Measurements from ENCODE around the gene FGF12. TPM values are rescaled to one million over a fixed set of nuclear protein-coding genes. Genes with fewer than 3 reads are reported as not detected.
"Not testable (repeated sequence)": the region's sequence is repeated elsewhere in the genome, so short reads cannot be mapped to it uniquely, and the experiment has no call there.

The FGF12 gene
- total RNA-seq (ENCODE audit: insufficient read depth, low replicate concordance), result 7.0 TPM

DNA sequence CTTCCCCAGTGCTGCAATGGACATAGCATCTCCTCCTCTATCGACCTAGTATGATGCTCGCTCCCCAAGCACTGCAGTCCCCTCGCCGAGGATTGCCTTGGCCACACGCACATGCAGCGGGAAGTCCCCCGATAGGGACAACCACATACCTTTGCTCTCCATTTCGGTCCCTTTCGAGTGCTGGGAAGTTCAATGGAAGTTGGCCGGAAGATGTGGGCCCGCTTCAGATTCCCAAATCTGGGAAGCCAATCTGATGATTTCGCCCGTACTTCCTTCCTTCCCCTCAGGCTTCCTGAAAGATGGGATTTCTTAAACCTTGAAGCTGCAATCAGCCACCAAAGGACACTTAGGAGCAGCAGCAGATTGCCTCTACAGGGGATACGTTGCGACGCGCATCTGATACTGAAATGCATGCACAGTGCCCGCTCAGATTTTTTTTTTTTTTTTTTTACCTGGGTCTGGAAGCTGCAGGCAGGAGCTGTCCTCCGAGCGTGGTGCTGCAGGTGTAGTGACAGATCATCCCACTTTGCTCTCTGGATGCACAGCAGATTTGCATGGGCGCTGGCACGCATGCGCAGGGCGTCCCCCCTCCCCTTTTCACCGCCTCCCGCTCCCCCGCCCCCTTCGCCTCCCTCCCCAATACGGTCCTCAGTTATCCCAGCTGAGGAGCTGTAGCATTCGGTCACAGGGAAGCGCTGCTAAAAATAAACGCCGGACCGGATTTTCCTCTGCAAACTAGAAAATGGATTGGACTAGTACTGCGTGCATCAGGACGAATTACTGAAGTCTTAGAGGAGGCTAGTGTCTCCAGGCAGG is at the start of gene FGF12:
Gene FGF12, minus strand, starts transcription at position 510 of the 816 bp plus-strand sequence.
- peak; percentile 71 for DNase-seq (ENCODE audit: low spot score)

DNA sequence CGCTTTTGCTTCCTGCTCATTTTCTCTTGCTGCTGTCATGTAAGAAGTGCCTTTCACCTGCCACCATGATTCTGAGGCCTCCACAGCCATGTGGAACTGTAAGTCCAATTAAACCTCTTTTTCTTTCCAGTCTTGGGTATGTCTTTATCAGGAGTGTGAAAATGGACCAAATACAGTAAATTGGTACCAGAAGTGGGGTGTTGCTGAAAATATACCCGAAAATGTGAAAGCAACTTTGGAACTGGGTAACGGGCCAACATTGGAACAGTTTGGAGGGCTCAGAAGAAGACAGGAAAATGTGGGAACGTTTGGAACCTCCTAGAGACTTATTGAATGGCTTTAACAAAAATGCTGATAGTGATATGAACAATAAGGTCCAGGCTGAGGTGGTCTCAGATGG is 47.0 kb upstream of the FGF12 start:
- not testable (repeated sequence) for DNase-seq (ENCODE audit: low spot score)

DNA sequence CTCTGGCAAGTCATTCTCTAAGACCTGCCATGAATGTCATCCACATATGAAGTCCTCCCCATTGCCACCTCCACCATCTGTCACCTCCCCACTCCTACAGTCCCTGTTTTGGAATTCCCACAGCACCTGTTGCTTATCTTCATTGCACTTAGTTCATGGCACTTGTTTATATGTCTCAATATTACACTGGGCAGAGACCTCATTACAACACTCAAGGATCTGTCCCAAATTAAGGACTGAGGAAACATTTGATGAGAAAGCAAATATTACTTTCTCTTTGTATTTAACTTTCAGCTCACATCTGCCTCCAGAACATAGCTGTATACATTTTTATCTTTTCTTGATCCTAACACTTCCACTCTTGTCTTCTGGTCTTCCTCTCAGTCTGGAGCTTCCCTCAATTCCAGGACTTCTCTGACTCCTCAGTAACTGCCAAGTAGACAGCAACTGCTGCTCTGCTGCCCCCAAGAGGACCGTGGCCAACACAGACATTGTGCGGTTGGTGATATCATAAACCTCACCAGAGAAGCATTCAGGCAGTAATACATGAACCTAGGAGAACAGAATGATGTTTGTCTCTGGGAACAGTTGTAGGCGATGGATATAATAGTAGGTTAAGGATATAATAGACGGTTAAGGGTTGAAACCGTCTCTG is 45.0 kb upstream of the FGF12 start:
- DNase-seq (ENCODE audit: low spot score), result peak; percentile 11

DNA sequence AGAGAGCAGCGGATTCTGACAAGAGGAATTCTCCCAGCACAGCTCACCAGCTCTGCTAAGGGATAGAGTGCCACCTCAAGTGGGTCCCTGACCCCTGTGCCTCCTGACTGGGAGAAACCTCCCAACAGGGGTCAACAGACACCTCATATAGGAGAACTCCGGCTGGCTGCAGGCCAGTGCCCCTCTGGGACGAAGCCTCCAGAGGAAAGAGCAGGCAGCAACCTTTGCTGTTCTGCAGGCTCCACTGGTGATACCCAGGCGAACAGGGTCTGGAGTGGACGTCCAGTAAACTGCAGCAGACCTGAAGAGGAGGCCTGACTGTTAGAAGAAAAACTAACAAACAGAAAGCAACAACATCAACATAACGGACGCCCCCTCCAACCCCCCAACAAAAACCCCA is 31.3 kb upstream of the FGF12 start:
- no peak for DNase-seq (ENCODE audit: low spot score)

DNA sequence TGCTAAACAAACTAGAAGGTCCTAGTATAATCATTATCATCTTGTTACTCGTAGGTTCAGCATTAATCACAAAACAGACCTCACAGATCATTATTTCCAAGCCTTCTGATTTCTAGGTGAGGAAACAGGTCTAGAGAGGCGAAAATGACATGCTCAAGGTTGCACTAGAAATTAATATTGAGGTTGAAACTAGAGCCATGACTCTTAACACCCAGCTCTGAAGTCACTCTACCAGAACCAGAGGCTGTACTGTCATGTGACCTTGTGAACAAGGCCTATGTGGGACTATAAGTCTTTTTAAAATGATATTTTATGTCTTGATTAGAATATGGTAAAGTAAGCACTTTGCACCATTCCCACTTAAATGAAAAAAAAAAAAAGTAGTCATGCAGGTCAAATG is 23.8 kb upstream of the FGF12 start:
- DNase-seq (ENCODE audit: low spot score), result no peak

DNA sequence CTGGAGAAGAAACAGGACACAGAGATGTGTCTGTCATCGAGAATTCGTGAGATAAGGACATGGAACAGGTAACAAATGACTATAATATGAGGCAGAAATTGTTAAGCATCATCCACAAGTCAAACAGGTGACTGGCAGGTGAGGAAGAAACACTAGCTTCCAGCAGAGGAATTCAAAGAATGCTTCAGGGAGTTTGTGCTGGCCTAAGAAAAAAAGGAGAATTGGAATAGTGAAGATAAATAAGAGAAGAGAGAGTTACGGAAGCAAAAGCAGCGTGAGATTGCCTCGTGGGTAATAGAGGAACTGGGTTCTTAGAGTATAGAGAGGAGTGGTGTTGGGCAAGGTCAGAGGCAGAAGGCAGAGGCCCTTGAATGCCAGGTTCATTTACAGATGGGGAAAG is 22.9 kb upstream of the FGF12 start:
- DNase-seq (ENCODE audit: low spot score), result no peak

DNA sequence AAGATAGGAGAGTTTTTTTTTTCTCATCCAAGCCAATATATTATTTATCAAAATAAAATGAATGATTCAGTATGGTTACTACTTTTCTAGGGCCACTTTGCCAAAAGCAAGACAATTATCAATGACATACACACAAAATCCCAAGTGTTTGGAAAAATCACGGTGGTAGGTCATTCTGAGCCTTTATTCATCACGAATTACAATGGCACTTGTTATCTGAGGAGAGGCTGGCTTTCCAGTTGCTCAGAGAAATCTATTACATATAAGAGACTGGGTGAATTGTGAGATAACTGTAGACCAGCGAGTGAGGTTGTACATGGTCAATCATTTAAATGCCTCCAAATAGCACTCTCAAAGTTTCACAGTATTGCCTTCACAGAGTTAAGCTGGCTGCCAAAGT is 20.4 kb upstream of the FGF12 start:
- DNase-seq (ENCODE audit: low spot score), result no peak

DNA sequence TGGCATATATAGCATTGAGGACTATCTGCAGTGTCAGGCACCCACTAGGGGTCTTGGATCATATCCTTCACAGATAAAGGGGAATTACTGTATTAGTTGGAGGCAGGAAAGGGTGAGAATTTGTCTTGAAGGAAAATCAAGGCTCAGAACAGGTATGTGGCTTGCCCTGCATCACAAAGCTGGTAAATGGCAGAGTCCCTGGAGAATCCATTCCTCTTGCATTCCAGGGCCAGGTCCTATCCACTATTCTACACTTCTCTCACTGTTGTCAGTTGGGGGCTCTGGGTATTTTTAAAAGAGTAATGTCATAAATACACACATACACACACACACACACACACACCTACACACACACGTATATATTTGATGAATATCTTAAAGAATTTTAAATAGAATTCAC is 19.8 kb upstream of the FGF12 start:
- no peak for DNase-seq (ENCODE audit: low spot score)

DNA sequence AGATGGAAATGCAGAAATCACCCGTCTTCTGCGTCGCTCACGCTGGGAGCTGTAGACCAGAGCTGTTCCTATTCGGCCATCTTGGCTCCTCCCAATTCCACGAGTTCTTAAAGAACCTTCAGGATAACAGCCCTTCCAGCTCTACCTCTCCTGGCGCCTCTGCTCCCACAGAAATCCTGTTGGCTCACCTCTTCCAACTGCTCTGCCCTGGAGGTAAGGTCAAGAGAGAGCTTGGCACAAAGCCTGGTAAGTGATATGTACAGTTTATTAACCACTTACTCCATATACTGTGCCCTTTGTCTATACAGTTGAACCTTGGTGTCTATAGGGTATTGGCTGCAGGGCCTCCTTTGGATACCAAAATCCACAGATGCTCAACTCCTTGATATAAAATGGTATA is 17.8 kb upstream of the FGF12 start:
- DNase-seq (ENCODE audit: low spot score), result no peak

DNA sequence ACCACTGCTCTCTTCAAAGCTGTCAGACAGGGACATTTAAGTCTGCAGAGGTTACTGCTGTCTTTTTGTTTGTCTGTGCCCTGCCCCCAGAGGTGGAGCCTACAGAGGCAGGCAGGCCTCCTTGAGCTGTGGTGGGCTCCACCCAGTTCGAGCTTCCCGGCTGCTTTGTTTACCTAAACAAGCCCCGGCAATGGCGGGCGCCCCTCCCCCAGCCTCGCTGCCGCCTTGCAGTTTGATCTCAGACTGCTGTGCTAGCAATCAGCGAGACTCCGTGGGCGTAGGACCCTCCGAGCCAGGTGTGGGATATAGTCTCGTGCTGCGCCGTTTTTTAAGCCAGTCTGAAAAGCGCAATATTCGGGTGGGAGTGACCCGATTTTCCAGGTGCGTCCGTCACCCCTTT is 17.3 kb upstream of the FGF12 start:
- DNase-seq (ENCODE audit: low spot score), result not testable (repeated sequence)

DNA sequence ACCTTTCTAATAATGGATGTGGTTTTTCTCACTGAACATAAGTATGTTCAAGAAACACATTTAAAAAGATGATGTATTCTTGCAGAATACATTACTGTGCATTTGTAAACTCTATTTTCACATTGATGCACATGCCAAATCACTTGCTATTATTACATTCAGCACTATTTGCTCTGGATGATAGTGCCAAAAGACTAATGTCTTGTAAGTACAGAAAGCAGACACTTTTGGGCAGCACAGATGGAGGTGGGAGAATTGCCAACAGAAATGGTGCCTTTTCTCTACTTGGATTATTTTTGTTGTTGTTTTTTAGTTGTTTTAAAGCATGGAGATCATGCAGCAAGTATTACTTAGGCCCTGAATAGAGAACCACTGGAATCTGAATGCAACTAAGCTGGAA is 10.2 kb upstream of the FGF12 start:
- DNase-seq (ENCODE audit: low spot score), result no peak

DNA sequence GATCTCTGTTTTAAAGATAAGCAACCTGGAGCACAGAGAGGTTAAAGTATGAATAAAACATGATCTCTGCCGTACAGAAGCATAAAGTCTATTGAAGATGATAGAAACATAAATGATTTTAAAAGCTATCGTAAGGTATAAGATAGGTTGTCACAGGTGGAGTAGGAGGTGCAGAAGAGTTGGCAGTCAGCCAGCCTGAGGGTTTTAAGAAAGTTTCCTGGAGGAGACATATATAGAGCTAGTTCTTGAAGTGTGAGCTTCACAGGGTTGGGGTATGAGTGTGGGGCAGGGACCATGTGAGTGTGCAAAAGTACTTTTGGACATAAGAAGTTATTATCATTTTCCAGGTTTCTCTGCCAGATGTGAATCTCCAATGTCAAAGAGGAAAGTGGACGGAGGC is 3.9 kb upstream of the FGF12 start:
- no peak for DNase-seq (ENCODE audit: low spot score)

DNA sequence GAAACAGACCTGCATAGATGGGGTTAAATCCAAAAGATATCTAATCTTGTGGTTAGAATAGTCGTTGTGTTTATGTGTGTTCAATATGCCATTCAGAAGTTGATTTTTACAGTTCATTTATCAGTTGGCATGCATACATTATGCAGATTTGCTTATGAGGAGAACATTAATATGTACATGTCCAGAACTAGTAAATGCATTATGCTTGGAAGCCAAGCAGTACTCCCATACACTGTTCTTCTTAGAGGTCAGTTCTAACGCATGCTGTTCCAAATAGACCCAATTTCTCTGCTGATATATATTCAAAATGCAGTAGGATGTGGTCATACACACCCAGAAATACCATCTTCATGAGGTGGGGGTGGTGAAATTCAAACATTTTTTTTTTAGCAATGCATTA is 956 bp downstream of the FGF12 start:
- no peak for DNase-seq (ENCODE audit: low spot score)

DNA sequence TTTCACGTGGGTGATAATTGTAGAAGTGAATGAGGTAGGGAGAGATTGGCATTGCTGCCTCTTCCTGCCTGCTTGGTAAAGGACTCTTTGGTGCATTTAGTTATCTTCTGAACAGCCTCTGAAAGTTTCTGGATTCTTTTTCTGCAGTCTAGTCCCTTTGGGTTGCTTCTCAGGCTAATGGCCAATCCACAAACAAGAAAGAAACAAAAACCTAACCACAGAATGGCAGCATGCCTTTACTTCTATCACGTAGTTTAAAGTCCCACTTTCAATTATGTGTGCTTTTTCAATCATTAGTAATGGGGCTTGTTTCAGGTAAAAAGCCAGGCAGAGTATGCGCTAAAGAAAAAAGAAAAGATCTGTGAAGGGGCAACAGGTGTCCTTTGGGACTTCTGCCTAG is 7.4 kb downstream of the FGF12 start:
- no peak for DNase-seq (ENCODE audit: low spot score)

DNA sequence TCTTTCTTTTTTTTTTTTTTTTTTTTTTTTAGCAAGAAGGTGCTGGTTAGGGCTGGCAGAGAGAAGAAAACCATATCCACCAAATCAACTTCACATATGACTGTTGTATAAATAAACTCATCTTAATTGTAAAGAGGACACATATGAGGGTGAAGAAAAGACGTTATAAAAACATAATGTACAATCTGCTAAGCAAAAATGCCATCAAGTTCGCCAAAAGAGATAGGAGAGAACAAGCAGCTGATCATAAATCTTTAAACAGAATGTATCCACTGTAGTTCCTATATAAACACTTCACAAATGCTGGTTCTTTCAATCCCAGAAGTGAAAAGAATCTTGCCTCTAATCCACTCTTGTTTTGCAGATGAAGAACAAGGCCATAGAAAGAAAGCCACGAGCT is 9.2 kb downstream of the FGF12 start:
- DNase-seq (ENCODE audit: low spot score), result no peak

DNA sequence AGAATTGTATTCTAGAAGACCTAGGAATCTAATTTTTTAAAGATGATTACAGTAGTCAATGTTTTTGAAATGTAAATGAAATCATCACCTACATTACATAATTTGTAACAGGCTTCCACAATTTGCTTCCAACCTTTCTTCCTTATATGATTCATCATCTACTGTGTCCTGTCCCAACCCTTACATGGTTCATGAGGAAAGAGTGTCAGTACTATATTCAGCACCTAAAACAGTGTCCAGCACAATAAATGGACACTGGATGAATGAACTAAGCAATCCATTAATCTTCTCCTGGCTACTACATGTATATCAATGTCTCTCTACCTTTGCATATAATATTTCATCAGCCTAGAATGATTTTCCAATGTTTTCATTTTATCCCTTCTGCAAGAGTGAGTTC is 12.2 kb downstream of the FGF12 start:
- DNase-seq (ENCODE audit: low spot score), result no peak

DNA sequence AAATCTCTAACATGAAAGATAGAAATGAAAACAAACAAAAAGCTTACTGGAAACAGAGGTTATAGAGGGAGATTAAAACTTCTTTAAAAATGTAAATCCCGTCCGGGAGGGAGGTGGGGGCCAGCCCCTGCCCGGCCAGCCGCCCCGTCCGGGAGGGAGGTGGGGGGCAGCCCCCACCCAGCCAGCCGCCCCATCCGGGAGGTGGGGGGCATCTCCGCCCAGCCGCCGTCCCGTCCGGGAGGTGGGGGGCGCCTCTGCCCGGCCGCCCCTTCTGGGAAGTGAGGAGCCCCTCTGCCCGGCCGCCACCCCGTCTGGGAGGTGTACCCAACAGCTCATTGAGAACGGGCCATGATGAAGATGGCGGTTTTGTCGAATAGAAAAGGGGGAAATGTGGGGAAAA is 16.2 kb downstream of the FGF12 start:
- not testable (repeated sequence) for DNase-seq (ENCODE audit: low spot score)

DNA sequence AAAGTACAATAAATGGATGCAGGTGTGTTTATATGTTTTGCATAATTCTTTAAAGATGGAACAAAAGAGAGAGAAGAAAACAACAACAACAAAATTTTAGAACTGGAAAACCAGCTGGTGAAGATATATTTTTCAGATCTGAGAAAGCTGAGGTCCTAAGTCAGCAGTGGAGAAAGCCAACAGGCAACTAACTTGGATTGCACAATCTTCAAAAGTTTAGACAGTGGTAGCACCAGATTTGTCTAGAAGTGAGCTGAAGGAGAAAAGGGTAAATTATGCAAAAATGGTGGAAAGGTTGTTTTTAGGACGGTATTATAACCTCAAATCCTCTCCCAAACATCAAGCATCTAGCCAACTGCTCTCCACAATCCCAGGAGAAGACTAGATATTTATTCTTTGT is 17.0 kb downstream of the FGF12 start:
- no peak for DNase-seq (ENCODE audit: low spot score)

DNA sequence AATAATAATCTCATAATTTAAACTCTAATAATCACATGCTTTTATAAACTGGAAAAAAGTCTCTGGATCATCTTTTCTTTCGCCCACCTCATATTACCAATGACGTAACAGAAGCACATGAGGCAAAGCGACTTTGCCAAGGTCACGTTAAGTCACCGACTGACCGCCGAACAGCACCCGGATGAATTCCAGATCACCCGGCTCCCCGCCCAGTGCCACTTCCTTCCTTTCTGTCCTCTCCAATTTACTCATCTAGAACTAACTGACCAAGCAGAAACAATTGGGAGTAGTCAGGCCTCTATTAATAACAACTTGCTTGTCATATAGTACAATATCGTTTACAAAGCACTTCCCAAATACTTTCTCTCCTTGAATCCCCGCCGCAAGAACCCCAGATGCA is 21.1 kb downstream of the FGF12 start:
- no peak for DNase-seq (ENCODE audit: low spot score)

DNA sequence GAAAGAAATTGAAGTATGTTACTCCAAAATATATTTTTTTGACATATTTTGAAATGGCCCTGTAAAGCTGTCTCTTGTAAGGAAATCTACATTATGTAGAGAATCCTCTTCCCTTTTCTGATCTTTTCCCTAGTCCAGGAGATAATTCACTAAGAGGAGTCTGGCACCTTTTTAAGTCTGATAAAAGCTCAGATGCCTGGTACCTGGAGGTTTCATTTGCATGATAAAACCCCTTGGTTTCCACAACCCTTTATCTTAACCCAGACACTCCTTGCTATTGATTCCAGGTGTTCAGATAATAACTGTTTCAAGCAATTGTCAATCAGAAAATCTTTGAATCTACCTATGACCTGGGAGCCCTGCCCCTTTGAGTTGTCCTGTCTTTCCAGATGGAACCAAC is 26.5 kb downstream of the FGF12 start:
- DNase-seq (ENCODE audit: low spot score), result no peak

DNA sequence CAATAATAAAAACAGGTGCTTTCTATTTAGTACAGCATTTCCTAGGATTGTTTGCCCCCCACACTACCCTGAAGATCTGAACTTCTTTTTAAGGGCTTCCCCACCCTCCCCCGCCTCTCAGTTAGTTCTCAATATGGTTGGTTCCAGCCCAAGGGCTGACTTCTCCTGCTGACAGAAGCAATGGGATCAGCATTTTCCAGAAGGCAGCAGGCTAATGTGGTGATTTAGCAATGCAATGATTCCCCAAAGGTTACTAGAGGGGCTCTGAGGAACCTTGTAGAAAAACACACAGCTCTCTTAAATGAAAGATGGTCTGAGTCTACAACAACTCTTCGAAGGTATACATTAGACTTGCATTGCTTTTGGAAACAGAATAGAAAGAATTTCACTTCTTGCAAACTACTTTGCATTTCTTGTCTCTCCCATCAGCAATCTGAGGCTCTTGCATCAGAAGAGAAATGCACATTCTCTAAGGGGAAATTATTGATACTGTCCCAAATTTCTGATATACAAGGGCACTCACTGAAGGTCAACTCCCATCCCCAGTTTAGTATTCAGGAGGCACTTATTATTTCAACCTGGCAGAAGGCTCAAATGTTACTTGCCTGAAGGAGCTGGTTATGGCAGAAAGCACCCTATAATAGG is 30.3 kb downstream of the FGF12 start:
- no peak for DNase-seq (ENCODE audit: low spot score)

DNA sequence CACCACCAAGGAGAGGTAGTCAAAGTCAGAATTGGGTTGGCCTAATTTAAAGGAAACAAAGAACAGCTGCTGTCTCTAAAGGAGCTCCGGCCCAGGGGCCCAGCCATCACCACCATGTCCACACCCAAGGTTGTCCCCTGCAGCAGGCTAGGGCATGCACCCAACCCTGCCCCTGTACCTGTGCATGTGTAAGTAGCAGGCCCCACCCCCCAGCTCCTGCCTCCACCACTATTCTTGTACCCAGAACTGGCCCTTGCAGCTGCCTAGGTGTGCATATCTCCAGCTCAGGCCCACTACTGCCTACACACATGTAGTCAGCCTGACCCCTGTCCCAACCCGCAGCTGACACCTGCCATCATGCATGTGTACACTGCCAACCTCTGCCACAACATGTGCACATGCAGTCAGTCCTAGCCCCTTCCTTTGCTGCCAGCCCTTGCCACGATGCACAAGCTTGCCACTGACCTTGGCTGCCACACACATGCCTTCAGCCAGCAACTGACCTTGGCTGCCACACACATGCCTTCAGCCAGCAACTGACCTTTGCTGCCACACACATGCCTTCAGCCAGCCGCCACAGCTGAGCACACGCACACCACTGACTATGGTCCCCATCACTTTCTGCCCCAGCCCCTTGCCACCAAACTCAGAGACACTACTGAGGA is 39.7 kb downstream of the FGF12 start:
- DNase-seq (ENCODE audit: low spot score), result no peak
